Keratinocyte (primary cell): ENCODE data around the gene PLEKHA8. TPM values are rescaled to one million over a fixed set of nuclear protein-coding genes. Genes with fewer than 3 reads are reported as not detected.

Experiments
- DNase-seq: peaks from one replicate; pipeline ENCODE4 v3.0.0-alpha.2; 2011; ENCODE audit warnings: low read depth, missing footprints, low spot score
- FAIRE-seq: peaks from 2 replicates; lab custom pipeline; 2011; peaks lifted over from hg19 to GRCh38; lab: Jason Lieb, UNC
- H2AFZ ChIP-seq: 2 replicates; pipeline ENCODE4 v1.6.0; 2012; ENCODE audit warnings: low read length, control low read depth, inconsistent platforms; ENCODE audit not compliant: control insufficient read depth
- H3K27ac ChIP-seq: 2 replicates; pipeline ENCODE4 v1.5.1; 2011; ENCODE audit warnings: low read length; ENCODE audit not compliant: control insufficient read depth, insufficient read depth
- H3K27me3 ChIP-seq: 3 replicates; pipeline ENCODE4 v1.6.0; 2011; ENCODE audit warnings: low read length; ENCODE audit not compliant: control insufficient read depth, insufficient read depth; ENCODE audit errors: extremely low read depth
- H3K36me3 ChIP-seq, 2 experiments: 2 replicates in 1 of 2; 3 replicates in 1 of 2; pipeline ENCODE4 v1.5.1; 2011; ENCODE audit warnings: low read length in 2 of 2, mild to moderate bottlenecking in 1 of 2; ENCODE audit not compliant: control insufficient read depth in 2 of 2, insufficient read depth in 2 of 2; ENCODE audit errors: extremely low read depth in 1 of 2
- H3K4me1 ChIP-seq: 3 replicates; pipeline ENCODE4 v1.5.1; 2011; ENCODE audit warnings: low read length; ENCODE audit not compliant: control insufficient read depth, insufficient read depth; ENCODE audit errors: extremely low read depth
- H3K4me2 ChIP-seq: 3 replicates; pipeline ENCODE4 v1.6.0; 2011; ENCODE audit warnings: low read depth, low read length; ENCODE audit not compliant: control insufficient read depth, insufficient read depth; ENCODE audit errors: extremely low read depth
- H3K4me3 ChIP-seq, 3 experiments: fragments of 200-600 bp in 1 of 3; sonication (generic) in 1 of 3; 2 replicates in 2 of 3; 3 replicates in 1 of 3; pipeline ENCODE4 v1.5.1; 2011 to 2016; ENCODE audit warnings: low read length in 3 of 3, mild to moderate bottlenecking in 3 of 3, control low read depth in 2 of 3, inconsistent platforms in 1 of 3, low read depth in 1 of 3, mixed read lengths in 1 of 3, mixed run types in 1 of 3, moderate library complexity in 1 of 3; ENCODE audit not compliant: control insufficient read depth in 2 of 3, insufficient read depth in 2 of 3; ENCODE audit errors: extremely low read depth in 1 of 3
- H3K79me2 ChIP-seq: 2 replicates; pipeline ENCODE4 v1.6.0; 2012; ENCODE audit warnings: low read length; ENCODE audit not compliant: control insufficient read depth, insufficient read depth
- H3K9ac ChIP-seq: 3 replicates; pipeline ENCODE4 v1.6.0; 2011; ENCODE audit warnings: low read length; ENCODE audit not compliant: control insufficient read depth, insufficient read depth; ENCODE audit errors: extremely low read depth
- H3K9me1 ChIP-seq: 3 replicates; pipeline ENCODE4 v1.6.0; 2011; ENCODE audit warnings: low read length; ENCODE audit not compliant: control insufficient read depth, insufficient read depth; ENCODE audit errors: extremely low read depth
- H3K9me3 ChIP-seq: 2 replicates; pipeline ENCODE4 v1.5.1; 2012; ENCODE audit warnings: low read depth, low read length; ENCODE audit not compliant: control insufficient read depth
- H4K20me1 ChIP-seq: 3 replicates; pipeline ENCODE4 v1.6.0; 2011; ENCODE audit warnings: low read length; ENCODE audit not compliant: control insufficient read depth, insufficient read depth; ENCODE audit errors: extremely low read depth
- CTCF ChIP-seq, 3 experiments: IDR thresholded peaks in 1 of 3; conservative IDR thresholded peaks in 1 of 3; optimal IDR thresholded peaks in 1 of 3; 2 replicates in 2 of 3; 3 replicates in 1 of 3; pipeline versions ENCODE3 to v1.5.1; 2011; ENCODE audit warnings: low read length in 3 of 3, mild to moderate bottlenecking in 3 of 3, moderate library complexity in 2 of 3, control low read depth in 1 of 3, inconsistent platforms in 1 of 3; ENCODE audit not compliant: insufficient read depth in 2 of 3; ENCODE audit errors: extremely low read depth in 1 of 3
- EZH2 ChIP-seq: IDR thresholded peaks from one replicate; pipeline ENCODE4 v1.6.1; 2012; ENCODE audit warnings: inconsistent platforms, mild to moderate bottlenecking, low read length, moderate library complexity
- dilution Hi-C: fragments of 300-500 bp; cut with MboI; formaldehyde crosslinking; loops from one replicate; pipeline ENCODE4 v1.7.0; 2020; ENCODE audit warnings: low sequenced_read_pairs; ENCODE audit not compliant: extremely low pct_ligation_motif_present
- polyA plus RNA-seq, 5 experiments: library from polyadenylated mRNA; depleted of rRNA in 3 of 5; stranded (reverse) in 3 of 5; stranded (forward) in 1 of 5; unstranded in 1 of 5; fragments of >200 nt; gene quantifications; 1 replicate in 1 of 5; 2 replicates in 3 of 5; 3 replicates in 1 of 5; pipeline versions ENCODE4 v1.2.1 to v1.2.3, GENCODE V29; 2011 to 2012; ENCODE audit warnings: missing spikeins in 2 of 5, low read depth in 1 of 5, low replicate concordance in 1 of 5

Gene PLEKHA8
- polyA plus RNA-seq, 1 donor (not counting 4 experiments of a cell fraction or from before 2014, with no cell fraction given), result 9.6 TPM

- Histone ChIP-seq H3K4me2 (no peak overlapping the region), H4K20me1 (no peaks in the 10 kb centered on the region), H3K9me3 (peaks cover 5% of the 10 kb centered on the region), H3K9ac (no peak overlapping the region), H3K27ac (no peak overlapping the region), H3K27me3 (no peaks in the 10 kb centered on the region), H3K79me2 (no peaks in the 10 kb centered on the region), H3K4me1 (peaks cover 7% of the 10 kb centered on the region), H3K36me3 (no peaks in the 10 kb centered on the region), H2AFZ (no peak overlapping the region), H3K4me3 (no peak overlapping the region), H3K9me1 (no peaks in the 10 kb centered on the region)
- TF ChIP-seq CTCF (optimal IDR thresholded peaks at IDR 0.05 in 1 of 3, IDR thresholded peaks at IDR 0.05 in 1 of 3, conservative IDR thresholded peaks at IDR 0.05 in 1 of 3; ENCODE audit: extremely low read depth in 1 of 3, insufficient read depth in 2 of 3, low read length in 3 of 3) (no peak), EZH2 (no peak)
- FAIRE-seq (no peak), DNase-seq (no peak)
- dilution Hi-C loops, result no loop called here
Measured at GRCh38 chr7:30115709-30116297, 87.6 kb downstream of the PLEKHA8 start.

GRCh38 chr7:30116771-30117170, 88.6 kb downstream of the PLEKHA8 start:
- TF ChIP-seq EZH2, result no peak
- no peak for TF ChIP-seq CTCF (optimal IDR thresholded peaks at IDR 0.05 in 1 of 3, IDR thresholded peaks at IDR 0.05 in 1 of 3, conservative IDR thresholded peaks at IDR 0.05 in 1 of 3; ENCODE audit: extremely low read depth in 1 of 3, insufficient read depth in 2 of 3, low read length in 3 of 3)
- peaks cover 7% of the 10 kb centered on the region for H3K4me1 ChIP-seq
- H3K36me3 ChIP-seq, result no peaks in the 10 kb centered on the region
- no peak overlapping the region for H3K4me2 ChIP-seq
- no peak overlapping the region for H3K4me3 ChIP-seq
- no peak overlapping the region for H2AFZ ChIP-seq
- H3K79me2 ChIP-seq, result no peaks in the 10 kb centered on the region
- H3K9me3 ChIP-seq, result peaks cover 5% of the 10 kb centered on the region
- no peaks in the 10 kb centered on the region for H3K9me1 ChIP-seq
- no peaks in the 10 kb centered on the region for H3K27me3 ChIP-seq
- DNase-seq (no peak), FAIRE-seq (no peak)
- H3K27ac ChIP-seq, result no peak overlapping the region
- no peak overlapping the region for H3K9ac ChIP-seq
- no peaks in the 10 kb centered on the region for H4K20me1 ChIP-seq
- dilution Hi-C loops, result no loop called here
